C4-2B (cell line): ENCODE data around the gene BSND.

Experiments used
- ZFX ChIP-seq: fragments of 450-650 bp; IDR thresholded peaks from 2 replicates; pipeline ENCODE4 v1.6.1; 2017
- TF ChIP-seq, protein P1 (sequence below): fragments of 450-650 bp; conservative IDR thresholded peaks from 2 replicates; pipeline ENCODE4 v1.5.1; 2017; ENCODE audit warnings: mild to moderate bottlenecking

- no peak for TF ChIP-seq ZFX
- TF ChIP-seq, protein P1, sequence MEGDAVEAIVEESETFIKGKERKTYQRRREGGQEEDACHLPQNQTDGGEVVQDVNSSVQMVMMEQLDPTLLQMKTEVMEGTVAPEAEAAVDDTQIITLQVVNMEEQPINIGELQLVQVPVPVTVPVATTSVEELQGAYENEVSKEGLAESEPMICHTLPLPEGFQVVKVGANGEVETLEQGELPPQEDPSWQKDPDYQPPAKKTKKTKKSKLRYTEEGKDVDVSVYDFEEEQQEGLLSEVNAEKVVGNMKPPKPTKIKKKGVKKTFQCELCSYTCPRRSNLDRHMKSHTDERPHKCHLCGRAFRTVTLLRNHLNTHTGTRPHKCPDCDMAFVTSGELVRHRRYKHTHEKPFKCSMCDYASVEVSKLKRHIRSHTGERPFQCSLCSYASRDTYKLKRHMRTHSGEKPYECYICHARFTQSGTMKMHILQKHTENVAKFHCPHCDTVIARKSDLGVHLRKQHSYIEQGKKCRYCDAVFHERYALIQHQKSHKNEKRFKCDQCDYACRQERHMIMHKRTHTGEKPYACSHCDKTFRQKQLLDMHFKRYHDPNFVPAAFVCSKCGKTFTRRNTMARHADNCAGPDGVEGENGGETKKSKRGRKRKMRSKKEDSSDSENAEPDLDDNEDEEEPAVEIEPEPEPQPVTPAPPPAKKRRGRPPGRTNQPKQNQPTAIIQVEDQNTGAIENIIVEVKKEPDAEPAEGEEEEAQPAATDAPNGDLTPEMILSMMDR: no peak
Measured at GRCh38 chr1:54986025-54986424, 12.7 kb upstream of the BSND start.
